ENCODE measurements around the gene RNF14. TPM values are rescaled to one million over a fixed set of nuclear protein-coding genes. Genes with fewer than 3 reads are reported as not detected.
"Not testable (repeated sequence)": the region's sequence is repeated elsewhere in the genome, so short reads cannot be mapped to it uniquely, and the experiment has no call there.

Gene RNF14
- total RNA-seq, 1 experiment from 2014 or later = 37.5 TPM

GRCh38 chr5:142036918-142037317 lies 68.0 kb downstream of the RNF14 start (continued):
- TF ChIP-seq ZBTB33 (IDR thresholded peaks at IDR 0.05; ENCODE audit: extremely low read depth, insufficient replicate concordance, low read length) = no peak

- H3K27ac ChIP-seq (ENCODE audit: low read depth, low read length); POLR2A ChIA-PET; H3K4me2 ChIP-seq (ENCODE audit: low read length); CTCF ChIA-PET; H2AFZ ChIP-seq (ENCODE audit: low read depth, low read length, poor library complexity, severe bottlenecking); H3K9me2 ChIP-seq (ENCODE audit: insufficient read depth); H3K36me3 ChIP-seq (ENCODE audit: control insufficient read depth in 1 of 2, insufficient read depth in 2 of 2, low read length in 2 of 2); H3K79me2 ChIP-seq (ENCODE audit: insufficient read depth, low read length); intact Hi-C loops (cut with micrococcal nuclease); H3K4me3 ChIP-seq (replicated peaks in 1 of 2; ENCODE audit: low read depth in 1 of 2, low read length in 2 of 2); RAD21 ChIA-PET (ENCODE audit: low non-redundant PET in 1 of 2, low total read pairs in 2 of 2, uncharacterized antibody in 2 of 2, unreplicated experiment in 2 of 2); H3K27me3 ChIP-seq (ENCODE audit: insufficient read depth, low read length); H3K9me3 ChIP-seq (ENCODE audit: control insufficient read depth in 1 of 2, insufficient read depth in 1 of 2, low read depth in 1 of 2, low read length in 2 of 2); ATAC-seq; H4K20me1 ChIP-seq (ENCODE audit: insufficient read depth); BruUV-seq (replicated peaks); H3K4me1 ChIP-seq (ENCODE audit: control insufficient read depth in 1 of 2, insufficient read depth in 2 of 2, low read length in 2 of 2); H3K9ac ChIP-seq (ENCODE audit: low read length); DNase-seq (ENCODE audit: low read depth, low spot score): not testable (repeated sequence)
Observed at GRCh38 chr5:142037599-142037998, 68.7 kb downstream of the RNF14 start.

- intact Hi-C loops (cut with micrococcal nuclease) = no loop called here
- ChIA-PET POLR2A (no interaction called here), RAD21 (ENCODE audit: low non-redundant PET in 1 of 2, low total read pairs in 2 of 2, uncharacterized antibody in 2 of 2, unreplicated experiment in 2 of 2) (no interaction called here)
Observed at GRCh38 chr5:142038735-142039134, 69.8 kb downstream of the RNF14 start.

More at GRCh38 chr5:142038735-142039134, 69.8 kb downstream of the RNF14 start:
- DNase-seq (ENCODE audit: low read depth, low spot score) (no peak), ATAC-seq (no peak)
- Histone ChIP-seq H3K4me3 (replicated peaks in 1 of 2; ENCODE audit: low read depth in 1 of 2, low read length in 2 of 2) (no peak overlapping the region), H4K20me1 (ENCODE audit: insufficient read depth) (no peaks in the 10 kb centered on the region), H3K4me1 (ENCODE audit: control insufficient read depth in 1 of 2, insufficient read depth in 2 of 2, low read length in 2 of 2) (no peaks in the 10 kb centered on the region), H3K79me2 (ENCODE audit: insufficient read depth, low read length) (no peaks in the 10 kb centered on the region), H3K36me3 (ENCODE audit: control insufficient read depth in 1 of 2, insufficient read depth in 2 of 2, low read length in 2 of 2) (no peaks in the 10 kb centered on the region), H3K27me3 (ENCODE audit: insufficient read depth, low read length) (no peaks in the 10 kb centered on the region), H3K4me2 (ENCODE audit: low read length) (no peak overlapping the region), H3K9me3 (ENCODE audit: control insufficient read depth in 1 of 2, insufficient read depth in 1 of 2, low read depth in 1 of 2, low read length in 2 of 2) (no peaks in the 10 kb centered on the region), H3K9ac (ENCODE audit: low read length) (no peak overlapping the region), H2AFZ (ENCODE audit: low read depth, low read length, poor library complexity, severe bottlenecking) (no peak overlapping the region), H3K9me2 (ENCODE audit: insufficient read depth) (no peaks in the 10 kb centered on the region), H3K27ac (ENCODE audit: low read depth, low read length) (no peak overlapping the region)
- no peak for TF ChIP-seq ZBTB33 (IDR thresholded peaks at IDR 0.05; ENCODE audit: extremely low read depth, insufficient replicate concordance, low read length)
- no peak for TF ChIP-seq POLR2A (IDR thresholded peaks at IDR 0.05; ENCODE audit: borderline replicate concordance, extremely low read depth, insufficient read depth, insufficient read length)
- no TSS peak for BruUV-seq (replicated peaks)
- CTCF ChIA-PET = no interaction called here

Other genes with a start within 250 kb of the RNF14 start
- gene PCDH1, start 90.7 kb upstream of the RNF14 start, total RNA-seq (2021; ENCODE audit: unreplicated experiment) = 24.2 TPM
- gene DELE1, start 45.2 kb upstream of the RNF14 start, total RNA-seq (2021; ENCODE audit: unreplicated experiment) = 74.1 TPM
- 0.02 TPM for gene PCDH12, start 10.9 kb upstream of the RNF14 start, total RNA-seq (2021; ENCODE audit: unreplicated experiment)
- 45.6 TPM for gene GNPDA1, start 43.9 kb downstream of the RNF14 start, total RNA-seq (2021; ENCODE audit: unreplicated experiment)
- 37.8 TPM for gene NDFIP1, start 139.7 kb downstream of the RNF14 start, total RNA-seq (2021; ENCODE audit: unreplicated experiment)

All from HCT116 (cell line).